ENCODE measurements around the gene PIK3C2G. TPM values are rescaled to one million over a fixed set of nuclear protein-coding genes. Genes with fewer than 3 reads are reported as not detected.

The PIK3C2G gene
- total RNA-seq, 1 donor from 2014 or later, result 0.69 TPM

- Histone ChIP-seq H3K27me3 (no peaks in the 10 kb centered on the region), H3K36me3 (no peaks in the 10 kb centered on the region), H3K9me3 (no peaks in the 10 kb centered on the region), H3K4me1 (no peaks in the 10 kb centered on the region), H3K4me3 (no peak overlapping the region), H3K27ac (no peak overlapping the region)
- intact Hi-C loops (cut with DNase I), result no loop called here
- TF ChIP-seq CTCF (IDR thresholded peaks at IDR 0.05), result no peak
- DNase-seq (peak; percentile 22), ATAC-seq (no peak)
Observed at GRCh38 chr12:18375583-18375982, 114.3 kb downstream of the PIK3C2G start.

- DNase-seq (no peak), ATAC-seq (no peak)
- Histone ChIP-seq H3K4me3 (no peak overlapping the region), H3K4me1 (peaks cover 7% of the 10 kb centered on the region), H3K9me3 (no peaks in the 10 kb centered on the region), H3K36me3 (no peaks in the 10 kb centered on the region), H3K27ac (no peak overlapping the region), H3K27me3 (no peaks in the 10 kb centered on the region)
- intact Hi-C loops (cut with DNase I), result no loop called here
- no peak for TF ChIP-seq CTCF (IDR thresholded peaks at IDR 0.05)
Observed at GRCh38 chr12:18382236-18382885, 121.0 kb downstream of the PIK3C2G start.

GRCh38 chr12:18383203-18383602 is 121.9 kb downstream of the PIK3C2G start:
- H3K4me3 ChIP-seq, result peak overlapping the region; percentile 8
- ATAC-seq (peak; percentile 67), DNase-seq (no peak)
- no peaks in the 10 kb centered on the region for H3K9me3 ChIP-seq
- no peaks in the 10 kb centered on the region for H3K36me3 ChIP-seq
- intact Hi-C loops (cut with DNase I), result no loop called here
- peaks cover 7% of the 10 kb centered on the region for H3K4me1 ChIP-seq
- TF ChIP-seq CTCF (IDR thresholded peaks at IDR 0.05), result no peak
- H3K27ac ChIP-seq, result peak overlapping the region; percentile 51
- no peaks in the 10 kb centered on the region for H3K27me3 ChIP-seq

GRCh38 chr12:18387706-18388105 is 126.4 kb downstream of the PIK3C2G start:
- DNase-seq, result no peak
- no peak for ATAC-seq
- TF ChIP-seq CTCF (IDR thresholded peaks at IDR 0.05), result no peak

GRCh38 chr12:18389820-18390219 is 128.5 kb downstream of the PIK3C2G start:
- intact Hi-C loops (cut with DNase I), result no loop called here
- Histone ChIP-seq H3K9me3 (no peaks in the 10 kb centered on the region), H3K27ac (no peak overlapping the region), H3K27me3 (no peaks in the 10 kb centered on the region), H3K36me3 (no peaks in the 10 kb centered on the region), H3K4me3 (no peak overlapping the region), H3K4me1 (no peaks in the 10 kb centered on the region)
- TF ChIP-seq CTCF (IDR thresholded peaks at IDR 0.05), result no peak
- no peak for ATAC-seq
- no peak for DNase-seq

More at GRCh38 chr12:18387706-18388105, 126.4 kb downstream of the PIK3C2G start:
- Histone ChIP-seq H3K4me1 (peaks cover 5% of the 10 kb centered on the region), H3K4me3 (no peak overlapping the region), H3K27me3 (no peaks in the 10 kb centered on the region), H3K27ac (no peak overlapping the region), H3K36me3 (no peaks in the 10 kb centered on the region), H3K9me3 (no peaks in the 10 kb centered on the region)
- intact Hi-C loops (cut with DNase I), result no loop called here

GRCh38 chr12:18391151-18391550 is 129.8 kb downstream of the PIK3C2G start:
- no peaks in the 10 kb centered on the region for H3K36me3 ChIP-seq
- H3K9me3 ChIP-seq, result no peaks in the 10 kb centered on the region
- H3K27ac ChIP-seq, result no peak overlapping the region
- ATAC-seq (no peak), DNase-seq (no peak)
- no peak for TF ChIP-seq CTCF (IDR thresholded peaks at IDR 0.05)
- no peak overlapping the region for H3K4me3 ChIP-seq
- no peaks in the 10 kb centered on the region for H3K27me3 ChIP-seq
- H3K4me1 ChIP-seq, result no peaks in the 10 kb centered on the region
- intact Hi-C loops (cut with DNase I), result no loop called here

Measured in upper lobe of right lung (tissue), 1 donor.